NCI-H82 treated with DMSO at 0.1 percent for 48 hours (cell line): ENCODE data around the gene KCNMA1.

ENCODE experiments used
- DNase-seq: peaks from one replicate; lab custom pipeline; 2025; ENCODE audit not compliant: unreplicated experiment; lab: John Stamatoyannopoulos, UW

The KCNMA1 gene

GRCh38 chr10:76892766-76893479 lies 744.7 kb downstream of the KCNMA1 start:
- DNase-seq = no peak

- no peak for DNase-seq
Observed at GRCh38 chr10:76887223-76888010, 750.2 kb downstream of the KCNMA1 start.

GRCh38 chr10:76885816-76886215 lies 751.8 kb downstream of the KCNMA1 start:
- DNase-seq = no peak

GRCh38 chr10:76884673-76885275 lies 752.8 kb downstream of the KCNMA1 start:
- DNase-seq = no peak

DNA sequence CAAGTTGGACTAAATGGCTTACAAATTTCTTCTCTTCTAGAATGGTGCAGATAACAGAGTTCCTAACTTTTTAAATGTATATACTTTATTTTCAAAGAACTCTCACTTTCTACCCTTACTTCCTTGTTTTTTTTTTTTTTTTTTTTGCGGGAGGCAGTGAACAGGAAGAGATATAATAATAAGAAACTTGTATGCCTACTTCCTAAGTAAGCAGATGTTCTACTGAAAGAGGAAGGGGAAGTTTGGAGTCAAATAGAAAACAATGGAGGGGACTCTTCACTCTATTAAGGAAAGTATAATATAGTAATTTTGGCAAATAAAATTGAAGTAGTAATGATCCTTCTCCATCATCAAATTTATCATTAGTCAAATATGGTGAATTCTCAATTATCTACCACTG lies 754.0 kb downstream of the KCNMA1 start:
- DNase-seq = no peak

DNA sequence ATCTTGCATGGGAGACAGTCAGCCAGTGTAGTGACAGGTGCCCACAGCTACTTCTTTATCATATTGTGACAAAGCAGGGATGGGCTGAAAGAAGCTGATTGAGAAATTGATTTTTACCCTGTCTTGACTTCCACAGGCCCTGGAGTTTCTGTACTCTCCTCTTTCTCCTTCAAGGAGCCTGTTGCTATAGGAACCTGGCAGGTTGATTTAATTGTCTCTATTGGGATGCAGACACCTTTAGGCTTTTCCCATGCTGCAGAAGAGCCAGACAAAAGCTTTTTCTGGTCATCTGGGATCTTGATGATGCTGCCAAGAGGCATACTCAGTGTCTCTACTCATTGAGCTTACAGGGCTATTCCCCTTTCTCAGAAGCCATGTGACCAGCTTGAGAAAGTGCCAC lies 754.8 kb downstream of the KCNMA1 start:
- no peak for DNase-seq

- no peak for DNase-seq
Observed at GRCh38 chr10:76882245-76882644, 755.4 kb downstream of the KCNMA1 start.

DNA sequence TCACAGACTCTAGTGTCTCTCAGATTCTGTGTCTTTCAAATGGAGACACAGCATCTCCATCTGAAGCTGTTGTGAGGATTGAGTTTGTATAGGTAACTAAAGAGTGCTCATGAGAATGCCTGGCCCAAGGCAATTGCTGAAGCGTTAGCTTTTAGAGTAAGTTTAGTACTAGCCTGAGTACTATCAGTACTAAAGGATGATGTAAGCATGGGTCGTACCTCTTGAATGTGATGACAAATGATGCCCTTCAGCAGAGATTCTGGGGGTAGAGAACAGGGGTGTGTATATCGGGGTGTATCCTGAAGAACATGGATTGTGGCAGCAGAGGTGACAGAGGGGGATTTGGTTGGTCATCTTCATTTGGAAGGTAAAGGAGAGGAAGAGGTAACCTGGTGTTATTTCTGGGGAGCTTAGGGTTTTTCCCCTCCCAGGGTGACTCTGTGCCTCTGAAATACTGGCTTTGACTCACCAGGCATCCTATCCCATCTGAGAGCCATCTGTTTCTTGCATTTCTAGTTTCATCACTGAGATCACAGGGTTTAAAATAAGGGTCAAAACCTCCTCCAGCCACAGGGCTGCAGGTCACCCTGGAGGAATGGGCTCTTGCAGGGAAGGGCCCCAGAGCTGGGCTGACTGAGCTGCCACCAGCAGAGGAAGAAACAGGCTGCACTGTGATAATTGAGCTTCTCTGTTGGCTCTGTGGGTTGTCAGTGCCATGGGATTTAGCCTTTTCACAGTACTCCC lies 756.0 kb downstream of the KCNMA1 start:
- DNase-seq = no peak

GRCh38 chr10:76880931-76881330 lies 756.7 kb downstream of the KCNMA1 start:
- no peak for DNase-seq

DNA sequence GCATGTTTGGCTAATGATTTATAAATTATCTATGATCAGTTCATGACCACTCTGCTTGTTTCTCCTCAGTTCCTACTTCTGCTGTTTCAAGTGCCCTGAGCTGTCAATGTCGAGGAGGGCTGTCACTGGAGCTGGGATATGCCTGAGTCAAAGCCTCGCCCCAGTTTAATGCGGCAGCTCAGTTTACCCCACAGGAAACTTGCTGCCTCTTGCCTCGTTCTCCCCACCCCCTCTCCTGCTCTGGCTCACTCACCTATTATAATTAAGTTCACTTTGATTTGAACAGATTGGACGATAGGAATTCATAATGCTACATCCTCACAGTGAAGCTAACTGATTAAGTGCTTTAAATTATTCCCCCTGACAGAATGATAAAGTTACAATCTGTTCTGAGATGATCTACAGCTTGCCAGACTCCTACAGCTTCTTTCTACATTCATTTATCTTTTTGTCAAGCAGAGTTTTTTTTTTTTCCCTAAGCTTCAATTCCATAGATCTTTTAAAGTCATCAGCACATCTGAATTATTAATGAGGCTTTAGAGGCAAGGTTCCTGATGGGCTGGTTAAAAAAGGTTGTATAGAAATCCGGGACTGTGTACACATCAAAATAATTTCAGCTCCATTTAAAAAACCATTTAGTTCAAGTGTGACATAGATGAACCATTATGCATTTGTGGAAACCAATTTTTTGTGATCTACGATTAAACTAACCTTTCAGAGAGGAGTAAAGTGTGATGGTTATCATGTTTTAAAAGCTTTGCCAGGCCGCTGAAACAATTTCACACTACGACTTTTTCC lies 758.3 kb downstream of the KCNMA1 start:
- DNase-seq = no peak

DNA sequence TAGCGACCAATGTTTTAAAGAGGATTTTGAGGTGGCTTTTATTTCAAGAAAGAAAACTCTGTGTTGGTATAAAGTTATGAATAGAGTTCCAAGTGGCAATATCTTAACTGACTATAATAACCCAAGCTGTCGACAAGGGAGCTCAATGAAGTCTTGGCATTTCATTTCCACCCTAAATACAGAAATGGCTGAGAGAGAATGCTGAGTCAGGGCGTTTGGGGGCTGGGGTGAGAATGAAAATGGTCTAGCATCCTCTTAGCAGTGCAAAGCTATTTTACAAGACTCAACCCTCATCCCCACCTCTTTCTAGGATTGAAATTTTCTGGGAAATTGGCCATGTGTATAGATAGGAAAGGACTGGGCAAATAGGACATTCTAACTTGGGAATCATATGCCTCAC lies 759.1 kb downstream of the KCNMA1 start:
- DNase-seq = no peak

DNA sequence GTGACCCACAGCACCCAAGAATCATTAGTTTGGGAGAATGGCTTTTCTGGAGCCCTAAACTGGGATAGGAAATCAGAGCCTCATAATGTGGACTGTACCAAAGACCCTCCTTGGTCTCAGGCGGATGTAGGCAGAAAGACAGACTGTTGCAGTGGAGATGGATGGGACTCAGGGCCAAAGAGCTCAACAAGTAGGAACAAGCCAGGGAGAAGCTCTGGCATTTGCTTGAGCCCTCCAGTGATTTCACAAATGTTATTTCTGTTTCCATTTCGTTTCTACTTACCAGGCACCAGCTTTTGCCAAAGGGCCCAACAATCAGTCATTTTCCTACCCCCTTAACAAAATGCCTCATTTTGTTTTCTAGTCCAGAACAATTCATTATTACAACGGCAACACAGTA lies 762.7 kb downstream of the KCNMA1 start:
- DNase-seq = no peak

DNA sequence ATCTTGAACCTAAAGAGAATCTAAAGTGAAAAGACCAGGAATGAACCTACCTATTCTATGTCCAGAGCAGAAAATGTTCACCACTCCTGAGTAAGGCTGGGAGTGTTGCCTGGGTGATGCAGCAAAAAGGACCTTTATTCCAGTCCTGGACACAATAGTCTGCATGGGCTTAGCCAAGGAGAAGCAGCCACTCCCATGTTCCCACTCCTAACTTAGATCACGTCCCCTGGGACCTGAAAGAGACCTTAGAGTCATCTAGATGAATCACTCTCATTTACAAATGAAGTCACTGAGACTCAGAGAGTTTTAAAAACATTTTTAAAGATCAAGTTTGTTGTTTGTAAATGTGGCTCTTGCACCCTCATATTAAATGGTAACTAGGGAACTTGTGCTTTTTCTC lies 763.4 kb downstream of the KCNMA1 start:
- DNase-seq = no peak

GRCh38 chr10:76871697-76872295 lies 765.8 kb downstream of the KCNMA1 start:
- no peak for DNase-seq

GRCh38 chr10:76869931-76870330 lies 767.7 kb downstream of the KCNMA1 start:
- DNase-seq = no peak

DNA sequence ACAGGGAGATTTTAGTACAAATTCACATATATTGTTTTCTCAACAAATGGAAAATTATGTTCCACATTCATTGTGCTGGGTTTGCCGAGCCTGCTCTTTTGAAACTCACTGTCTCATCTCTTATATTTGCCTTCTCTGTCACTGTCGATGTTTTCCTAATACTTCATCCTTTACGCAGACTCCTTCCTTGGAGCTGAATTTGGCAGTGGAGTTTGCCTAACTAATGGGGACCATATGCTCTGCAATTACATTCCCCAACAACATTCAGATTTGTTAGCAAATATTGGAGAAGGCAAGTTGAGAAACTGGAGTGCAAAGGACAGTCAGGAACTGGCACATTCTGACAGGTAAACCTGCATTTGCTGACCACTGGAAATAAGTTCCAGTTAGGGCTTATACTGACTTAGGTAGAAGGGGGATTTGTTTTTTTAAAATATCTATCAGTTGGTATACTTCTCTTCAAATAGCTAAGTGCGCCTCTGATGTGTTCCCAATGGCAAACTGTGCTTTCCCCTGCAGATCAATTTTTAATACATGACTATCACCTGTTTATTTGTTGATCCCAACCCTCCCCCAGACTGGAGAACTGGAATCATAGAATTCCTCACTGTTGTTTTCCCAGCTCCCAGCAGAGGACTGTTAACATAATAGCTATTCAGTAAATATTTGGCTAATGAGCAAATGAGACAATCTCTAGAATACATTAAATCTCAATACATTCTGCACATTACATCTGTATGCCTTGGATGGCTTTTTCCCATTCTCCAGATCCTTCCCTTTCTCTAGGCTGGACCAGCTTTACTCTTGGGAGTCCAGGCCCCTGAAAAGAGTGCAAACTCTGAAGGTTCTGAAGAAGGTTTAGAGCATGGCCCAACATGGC lies 769.3 kb downstream of the KCNMA1 start:
- DNase-seq = no peak

DNA sequence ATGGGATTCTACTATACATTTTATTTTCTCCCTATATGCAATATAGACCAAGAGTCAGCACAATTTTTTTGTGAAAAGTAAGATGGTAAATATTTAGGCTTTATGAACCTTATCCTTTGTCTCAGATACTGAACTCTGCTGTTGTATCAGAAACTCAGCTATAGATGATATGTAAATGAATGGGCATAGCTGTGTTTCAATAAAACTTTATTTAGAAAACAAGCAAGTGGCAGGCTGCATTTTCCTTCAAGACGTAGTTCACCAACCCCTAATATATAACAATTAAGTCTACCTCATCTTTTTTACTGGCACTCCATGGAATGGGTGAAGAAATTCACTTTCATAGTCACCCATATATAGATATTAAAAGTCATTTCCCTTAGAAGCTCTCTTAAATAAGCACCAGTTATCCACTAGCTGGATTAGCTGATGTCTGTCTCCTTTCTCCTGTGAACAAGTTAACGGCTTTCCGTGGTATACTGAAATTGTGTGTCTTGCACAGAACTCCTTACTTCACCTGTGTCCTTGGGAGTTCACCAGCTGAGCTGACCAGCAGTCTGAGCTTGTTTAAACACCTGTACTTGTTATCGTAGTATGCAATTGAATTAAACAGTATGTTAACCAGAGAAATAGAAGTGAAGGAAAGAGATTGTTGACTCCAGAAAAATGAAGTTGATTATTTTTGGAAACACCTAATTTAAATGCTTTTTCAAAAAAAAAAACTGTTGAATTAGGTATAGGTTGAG lies 770.6 kb downstream of the KCNMA1 start:
- no peak for DNase-seq

DNA sequence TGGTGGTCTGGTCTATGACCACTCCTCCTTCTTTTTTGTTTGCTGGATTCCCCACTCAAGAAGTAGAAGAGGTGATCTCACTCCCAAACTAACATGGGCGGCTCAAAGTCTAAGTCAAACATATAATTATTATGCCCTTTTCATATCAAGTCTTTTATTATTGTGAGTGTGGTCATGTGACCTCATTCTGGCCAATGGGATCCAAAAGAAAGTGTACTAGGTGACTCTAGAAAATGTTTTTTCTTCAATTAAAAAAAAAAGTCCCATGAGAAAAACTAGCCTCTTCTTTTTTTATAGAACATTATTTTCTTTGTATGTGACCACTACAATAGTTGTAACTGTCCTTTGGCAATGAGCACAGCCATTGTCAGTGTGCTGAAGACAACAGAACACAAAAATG lies 772.7 kb downstream of the KCNMA1 start:
- no peak for DNase-seq

GRCh38 chr10:76858721-76859120 lies 778.9 kb downstream of the KCNMA1 start:
- no peak for DNase-seq
